GM21723 (cell line): ENCODE measurements around the gene SGCA.

Experiments used
- ATAC-seq: cut with Tn5 transposase; IDR thresholded peaks from one replicate; pipeline ENCODE4 v1.9.1; 2021; ENCODE audit warnings: mild to moderate bottlenecking, moderate library complexity; ENCODE audit not compliant: unreplicated experiment

Gene SGCA

DNA sequence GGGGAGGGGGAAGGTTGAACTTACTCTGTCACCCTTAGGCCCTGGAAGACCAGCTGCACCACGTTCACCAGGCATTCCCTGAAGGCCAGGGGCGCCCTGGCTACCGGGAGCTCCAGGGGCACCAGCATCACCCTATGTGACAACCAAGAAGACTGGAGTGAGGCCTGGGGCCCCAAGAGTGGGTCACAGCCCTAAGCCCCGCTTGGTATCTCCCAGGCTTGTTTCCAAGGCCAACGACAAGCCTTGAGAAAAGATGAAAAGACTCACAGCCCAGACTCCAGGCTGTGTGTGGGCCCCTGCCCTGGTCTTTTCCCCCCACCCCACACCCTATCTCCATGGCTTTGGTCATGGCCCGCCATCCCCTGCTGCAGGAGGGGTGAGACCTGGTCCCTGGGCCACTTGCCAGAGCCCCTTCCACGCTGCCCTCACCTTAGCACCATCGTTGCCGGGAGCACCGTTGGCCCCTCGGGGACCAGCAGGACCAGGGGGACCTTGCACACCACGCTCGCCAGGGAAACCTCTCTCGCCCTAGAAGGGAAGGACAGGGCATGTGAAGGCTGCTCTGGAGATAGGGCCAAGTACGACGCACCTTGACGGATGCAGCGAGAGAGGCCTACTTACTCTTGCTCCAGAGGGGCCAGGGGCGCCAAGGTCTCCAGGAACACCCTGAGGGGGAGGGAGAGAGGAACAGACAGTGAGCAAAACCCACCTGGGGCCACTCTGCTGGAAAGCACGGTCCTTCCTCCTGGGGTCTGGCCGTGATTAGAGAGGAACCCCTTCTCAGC lies 25.7 kb downstream of the SGCA start:
- ATAC-seq, result no peak

DNA sequence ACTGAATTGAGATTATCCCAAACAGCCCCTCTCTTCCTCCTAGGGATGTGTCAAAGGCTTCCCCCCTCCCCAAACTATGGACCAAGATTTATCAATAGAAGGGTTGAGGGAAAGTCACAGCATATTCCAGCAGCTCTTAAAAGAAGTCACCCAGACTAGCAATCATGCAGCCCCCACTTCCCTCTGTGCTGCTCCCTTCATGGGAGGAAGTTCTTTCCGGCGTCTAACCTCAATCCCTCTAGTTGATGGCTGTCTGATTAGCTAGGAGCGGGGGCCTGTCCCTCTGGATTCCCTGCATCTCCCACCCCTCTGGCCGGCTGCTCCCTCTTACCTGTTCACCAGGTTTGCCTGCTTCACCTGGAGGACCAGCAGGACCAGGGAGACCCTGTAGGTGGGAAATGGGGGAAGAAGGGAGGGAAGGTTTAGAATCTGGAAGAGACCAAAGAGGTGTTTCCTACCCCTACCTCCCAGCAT lies 26.4 kb downstream of the SGCA start:
- ATAC-seq, result no peak

DNA sequence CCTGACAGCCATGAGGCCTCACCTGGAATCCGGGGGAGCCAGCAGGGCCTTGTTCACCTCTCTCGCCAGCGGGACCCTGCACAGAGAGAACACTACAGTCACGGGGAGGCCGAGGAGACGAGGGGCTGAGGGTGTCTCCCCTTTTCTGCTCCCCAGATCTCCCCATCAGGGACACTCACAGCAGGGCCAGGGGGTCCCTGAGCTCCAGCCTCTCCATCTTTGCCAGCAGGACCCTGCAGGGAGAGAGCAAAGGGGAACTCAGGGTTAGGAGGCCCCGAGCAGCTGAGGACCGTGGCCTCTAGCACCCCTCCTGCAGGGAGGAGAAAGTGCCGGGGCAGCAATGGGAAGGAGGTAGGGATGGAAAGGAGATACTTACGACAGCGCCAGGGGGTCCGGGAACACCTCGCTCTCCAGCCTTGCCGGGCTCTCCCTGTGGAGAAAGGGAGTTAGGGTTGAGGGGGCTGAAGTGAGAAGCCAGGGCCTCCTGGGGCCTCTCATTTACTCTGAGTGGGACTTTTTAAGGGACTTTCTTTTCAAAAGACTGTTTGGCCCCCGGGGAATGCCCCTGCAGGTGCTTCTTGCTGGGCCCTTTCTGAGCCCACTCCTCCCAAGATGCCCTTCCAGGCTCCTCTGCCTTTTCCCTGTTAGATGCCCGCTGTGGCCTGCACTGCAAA lies 26.9 kb downstream of the SGCA start:
- no peak for ATAC-seq

- ATAC-seq, result no peak
Observed at GRCh38 chr17:50194140-50194933, 28.5 kb downstream of the SGCA start.

- ATAC-seq, result no peak
Observed at GRCh38 chr17:50194934-50195865, 29.4 kb downstream of the SGCA start.

DNA sequence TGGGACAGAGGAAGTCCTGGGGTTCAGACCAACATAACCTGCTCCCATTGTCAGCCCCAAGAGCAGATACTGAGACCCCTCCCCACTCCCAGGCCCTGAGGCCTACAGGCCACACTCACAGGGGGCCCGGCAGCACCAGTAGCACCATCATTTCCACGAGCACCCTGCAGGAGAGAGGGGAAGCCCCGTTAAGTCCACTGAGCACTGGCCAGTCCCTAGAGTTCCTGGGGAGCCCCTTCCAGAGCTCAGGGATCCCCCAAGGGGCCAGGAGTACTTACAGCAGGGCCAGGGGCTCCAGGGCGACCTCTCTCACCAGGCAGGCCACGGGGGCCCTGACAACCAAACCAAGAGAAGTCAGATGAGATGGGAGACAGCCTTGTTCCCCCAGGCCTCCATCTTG lies 30.2 kb downstream of the SGCA start:
- ATAC-seq, result no peak

DNA sequence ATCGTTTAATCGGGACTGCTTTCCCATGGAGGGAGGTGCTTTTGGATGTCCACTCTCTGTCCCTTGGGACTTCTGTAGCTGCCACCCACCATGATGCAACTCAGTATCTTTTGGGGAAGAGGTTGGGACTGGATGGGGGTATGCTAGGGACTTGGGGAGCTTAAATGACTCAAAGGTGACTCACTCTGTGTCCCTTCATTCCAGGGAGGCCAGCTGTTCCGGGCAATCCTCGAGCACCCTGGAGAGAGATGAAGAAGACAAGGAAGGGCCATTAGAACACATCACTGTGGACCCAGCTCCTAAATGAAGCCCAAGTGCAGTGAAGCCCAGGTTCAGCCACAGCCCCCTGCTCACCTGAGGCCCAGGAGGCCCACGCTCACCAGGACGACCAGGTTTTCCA lies 31.0 kb downstream of the SGCA start:
- no peak for ATAC-seq

GRCh38 chr17:50198026-50198669 lies 32.3 kb downstream of the SGCA start:
- ATAC-seq, result no peak

DNA sequence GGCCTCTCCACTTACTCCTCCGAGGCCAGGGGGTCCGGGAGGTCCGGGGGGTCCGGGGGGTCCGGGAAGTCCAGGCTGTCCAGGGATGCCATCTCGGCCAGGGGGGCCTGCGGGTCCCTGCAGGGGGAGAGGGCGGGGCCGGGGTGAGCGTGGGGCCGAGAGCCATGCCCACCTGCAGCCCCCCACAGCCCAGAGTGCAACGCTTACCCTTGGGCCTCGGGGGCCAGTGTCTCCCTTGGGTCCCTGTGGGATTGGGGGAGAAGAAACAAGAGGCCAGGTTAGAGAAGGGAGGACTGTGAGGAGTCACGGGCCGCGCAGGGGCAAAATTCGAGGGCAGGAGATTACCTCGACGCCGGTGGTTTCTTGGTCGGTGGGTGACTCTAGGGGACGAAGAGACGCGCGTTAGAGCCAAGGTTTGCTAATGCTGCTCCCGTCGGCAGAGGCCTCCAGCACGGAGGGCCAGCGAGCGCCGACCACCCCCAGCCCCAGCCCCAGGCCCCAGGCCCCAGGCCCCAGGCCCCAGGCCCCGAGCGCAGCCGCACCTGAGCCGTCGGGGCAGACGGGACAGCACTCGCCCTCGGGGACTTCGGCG lies 33.5 kb downstream of the SGCA start:
- ATAC-seq, result no peak

GRCh38 chr17:50199803-50200456 lies 34.1 kb downstream of the SGCA start:
- ATAC-seq, result peak; percentile 35

DNA sequence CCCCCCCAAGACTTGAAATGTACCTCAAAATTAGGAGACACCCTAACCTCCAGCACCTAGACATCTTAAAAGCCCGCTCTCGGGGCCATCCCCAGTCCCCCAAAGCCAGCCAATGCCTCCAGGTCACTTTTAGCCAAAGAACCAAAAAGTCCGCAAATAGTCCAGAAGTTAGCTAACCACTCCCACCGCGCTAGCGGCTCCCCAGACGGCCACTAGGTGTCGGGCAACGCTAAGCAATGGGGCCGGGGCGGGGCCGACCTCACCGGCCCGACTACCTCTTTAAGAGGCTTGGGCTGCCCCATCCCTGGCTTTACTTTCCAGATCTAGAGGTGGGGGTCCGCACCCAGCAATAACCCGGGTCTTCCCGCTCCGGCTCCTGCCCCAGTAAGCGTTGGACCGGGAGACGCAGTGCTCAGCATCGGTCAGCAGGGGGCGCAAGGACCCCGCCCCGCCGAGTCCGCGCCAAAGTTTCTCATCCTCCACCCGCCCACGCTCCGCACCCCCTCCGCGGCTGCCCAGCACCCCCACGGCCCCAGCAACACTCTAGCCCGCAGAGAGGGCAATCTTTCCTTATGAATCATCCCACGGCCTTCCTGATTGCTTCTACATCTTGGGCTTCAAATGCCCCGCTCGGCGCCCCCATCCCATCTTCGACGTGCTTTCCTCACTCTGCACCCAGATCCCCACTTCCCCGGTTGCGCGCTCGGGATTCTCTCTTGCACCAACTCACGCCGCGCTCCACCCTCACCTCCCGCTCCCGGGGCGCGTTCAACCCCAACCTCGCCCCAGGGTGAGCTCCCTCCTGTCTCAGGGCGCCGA lies 34.9 kb downstream of the SGCA start:
- ATAC-seq, result peak; percentile 66

- ATAC-seq, result no peak
Observed at GRCh38 chr17:50201276-50201854, 35.6 kb downstream of the SGCA start, which contains the start of gene COL1A1. TSS of gene COL1A1 (minus strand) at chr17:50201631. CDS start at chr17:50201513, 118 bp downstream.

DNA sequence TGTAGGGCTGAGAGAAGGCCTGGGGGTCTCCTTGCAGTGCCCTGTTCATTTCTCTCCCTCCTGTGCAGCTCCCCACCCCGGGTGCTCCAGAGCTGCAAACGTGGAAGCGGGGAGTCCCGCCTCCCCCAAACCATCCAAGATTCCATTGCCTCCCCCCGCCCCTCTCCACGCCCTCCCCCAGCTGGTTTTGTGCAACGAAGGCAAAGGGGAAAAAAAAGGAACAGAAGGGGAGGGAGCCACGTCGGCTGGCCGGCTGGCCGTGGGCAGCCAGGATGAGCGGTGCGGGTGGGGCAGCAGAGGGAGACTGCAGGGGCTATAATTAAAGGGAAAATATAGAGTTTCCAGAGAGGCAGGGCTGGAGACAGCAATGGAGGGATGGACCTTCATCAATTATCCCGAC lies 37.3 kb downstream of the SGCA start:
- ATAC-seq, result no peak

GRCh38 chr17:50203604-50204345 lies 38.0 kb downstream of the SGCA start:
- no peak for ATAC-seq

DNA sequence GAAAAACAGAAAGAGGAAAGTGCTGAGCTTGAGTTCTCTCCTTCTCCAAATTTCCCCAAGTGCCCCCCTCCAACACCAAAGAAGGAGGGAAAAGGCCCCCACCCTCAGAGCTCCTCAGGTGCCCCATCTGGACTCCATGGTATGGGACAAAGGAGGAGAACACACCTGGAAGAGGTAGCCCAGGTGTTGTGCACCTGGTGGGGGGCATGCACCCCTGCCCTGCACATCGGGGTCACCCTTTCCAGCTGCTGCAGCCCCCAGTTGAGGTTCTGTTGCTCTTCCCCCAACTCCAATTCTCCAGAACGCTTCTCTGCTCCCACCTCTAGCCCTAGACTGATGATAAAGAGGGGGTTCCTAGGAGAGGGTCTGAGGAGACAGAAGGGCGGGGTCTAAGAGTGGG lies 38.6 kb downstream of the SGCA start:
- ATAC-seq, result no peak

DNA sequence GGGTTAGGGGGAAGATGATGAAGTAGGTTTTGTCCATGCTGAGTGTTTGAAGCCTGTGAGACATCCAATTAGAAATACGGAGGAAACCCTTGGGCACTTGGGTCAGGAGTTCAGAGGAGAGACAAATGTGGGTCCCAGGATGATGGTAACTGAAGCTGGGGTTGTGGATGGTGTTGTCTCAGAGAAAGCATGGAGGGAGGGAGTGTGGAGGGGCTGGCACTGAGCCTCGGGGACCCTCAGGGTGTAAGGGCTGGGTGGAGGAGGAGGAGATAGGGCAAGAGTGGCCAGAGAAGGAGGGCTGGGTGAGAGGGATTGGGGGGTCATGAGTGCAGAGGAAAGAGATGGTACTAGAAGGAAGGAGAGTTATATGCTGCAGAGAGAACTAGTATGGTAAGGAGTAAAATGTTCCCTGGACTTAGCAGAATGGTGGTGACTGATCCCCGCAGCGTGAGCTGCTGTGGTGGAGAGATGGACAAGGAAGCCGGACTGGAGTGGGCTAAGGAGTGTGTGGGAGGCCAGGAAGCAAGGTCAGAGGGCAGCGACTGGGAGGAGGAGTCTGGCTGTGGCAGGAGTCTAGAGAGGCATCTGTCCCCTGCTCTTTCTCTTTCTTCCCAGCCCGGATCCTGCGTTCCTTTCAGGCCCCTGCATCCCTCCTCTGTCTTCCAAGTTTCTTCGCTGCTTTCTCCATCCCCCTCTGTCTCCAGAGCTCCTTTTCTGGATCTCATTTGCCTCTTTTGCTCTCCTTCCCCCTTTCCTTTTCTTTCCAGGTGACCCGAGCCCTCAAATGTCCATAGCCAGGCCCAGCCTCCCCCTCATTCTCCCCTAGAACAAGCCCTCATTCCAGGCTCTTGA lies 39.5 kb downstream of the SGCA start:
- no peak for ATAC-seq
